Endodermal cell (in vitro differentiated cells): ENCODE results near the gene COL9A3. TPM values are rescaled to one million over a fixed set of nuclear protein-coding genes. Genes with fewer than 3 reads are reported as not detected.

ENCODE experiments used
- DNase-seq: peaks from one replicate; pipeline ENCODE4 v3.0.0-alpha.2; 2017
- H3K27ac ChIP-seq: 2 replicates; pipeline ENCODE4 v1.5.1; 2013; ENCODE audit warnings: mild to moderate bottlenecking, low read depth, low read length, moderate library complexity
- H3K27me3 ChIP-seq: 2 replicates; pipeline ENCODE4 v1.6.1; 2013; ENCODE audit warnings: mild to moderate bottlenecking, low read length, moderate library complexity; ENCODE audit not compliant: insufficient read depth, control insufficient read depth, poor library complexity, severe bottlenecking
- H3K36me3 ChIP-seq: 2 replicates; pipeline ENCODE4 v1.7.0; 2013; ENCODE audit warnings: mild to moderate bottlenecking, low read length, moderate library complexity; ENCODE audit not compliant: control insufficient read depth, insufficient read depth
- H3K4me1 ChIP-seq: one replicate; pipeline ENCODE4 v1.7.0; 2013; ENCODE audit warnings: low read length; ENCODE audit not compliant: control insufficient read depth, insufficient read depth
- H3K4me3 ChIP-seq: 2 replicates; pipeline ENCODE4 v1.5.1; 2013; ENCODE audit warnings: mild to moderate bottlenecking, low read length, moderate library complexity
- H3K9ac ChIP-seq: 2 replicates; pipeline ENCODE4 v1.6.1; 2013; ENCODE audit warnings: mild to moderate bottlenecking, low read length, moderate library complexity; ENCODE audit not compliant: poor library complexity, severe bottlenecking; ENCODE audit errors: extremely low read depth
- H3K9me3 ChIP-seq: 2 replicates; pipeline ENCODE4 v1.6.1; 2013; ENCODE audit warnings: mild to moderate bottlenecking, low read length, moderate library complexity; ENCODE audit not compliant: control insufficient read depth
- H3K27ac Mint-ChIP-seq: 2 replicates; pipeline ENCODE4 v1.8.0; 2020; ENCODE audit warnings: mixed read lengths
- H3K27me3 Mint-ChIP-seq: 2 replicates; pipeline ENCODE4 v1.8.0; 2021; ENCODE audit warnings: mild to moderate bottlenecking, mixed read lengths; ENCODE audit not compliant: insufficient read depth
- H3K36me3 Mint-ChIP-seq: 2 replicates; pipeline ENCODE4 v1.8.0; 2020; ENCODE audit warnings: low read depth, mixed read lengths
- H3K4me1 Mint-ChIP-seq: 2 replicates; pipeline ENCODE4 v1.8.0; 2020; ENCODE audit warnings: mixed read lengths
- H3K4me3 Mint-ChIP-seq: 2 replicates; pipeline ENCODE4 v1.8.0; 2020; ENCODE audit warnings: mild to moderate bottlenecking, moderate library complexity, mixed read lengths
- H3K9me3 Mint-ChIP-seq: 2 replicates; pipeline ENCODE4 v1.8.0; 2020; ENCODE audit warnings: mild to moderate bottlenecking, mixed read lengths
- CTCF ChIP-seq: fragments of 200-600 bp; sonication (generic); conservative IDR thresholded peaks from 2 replicates; pipeline ENCODE4 v1.5.0; 2021; ENCODE audit warnings: antibody characterized with exemption, mild to moderate bottlenecking
- WGBS, 2 experiments: methylation state at CpG; one replicate each; pipeline versions ENCODE4 v1.1.5 to v1.1.7; 2013; ENCODE audit warnings: missing lambda C conversion rate in 2 of 2, mixed read lengths in 1 of 2; ENCODE audit not compliant: insufficient coverage in 1 of 2, insufficient read length in 1 of 2; 5-methylcytosine and 5-hydroxymethylcytosine counted together
- total RNA-seq, 2 donors: library from RNA; stranded (reverse); fragmentation: NEBNext Ultra II Directional in 1 of 2; extraction: Animal tissue kit (Norgen Biotek cat#: 25700) in 1 of 2; gene quantifications; 2 replicates in 1 of 2; 3 replicates in 1 of 2; pipeline ENCODE4 v1.2.1, GENCODE V29; 2021

The COL9A3 gene
- total RNA-seq, 2 donors from 2014 or later: 48.9 to 133 TPM

- Histone ChIP-seq H3K27me3 (no peaks in the 10 kb centered on the region), H3K36me3 (peaks cover 16% of the 10 kb centered on the region), H3K4me1 (no peaks in the 10 kb centered on the region), H3K9ac (no peak overlapping the region), H3K4me3 (no peak overlapping the region), H3K9me3 (no peaks in the 10 kb centered on the region), H3K27ac (no peak overlapping the region)
- H3K27ac Mint-ChIP-seq: peak overlapping the region; percentile 64
- TF ChIP-seq CTCF: no peak
- peak overlapping the region; percentile 34 for H3K4me3 Mint-ChIP-seq
- H3K9me3 Mint-ChIP-seq: no peaks in the 10 kb centered on the region
- H3K27me3 Mint-ChIP-seq: no peaks in the 10 kb centered on the region
- DNase-seq: peak; percentile 74
- WGBS, 2 experiments: 88 to 95% methylated on average over 58 to 80 of the region's 80 CpGs
- peaks cover 5% of the 10 kb centered on the region for H3K4me1 Mint-ChIP-seq
- H3K36me3 Mint-ChIP-seq: peaks cover 11% of the 10 kb centered on the region
Measured at GRCh38 chr20:62879275-62880146, 62.7 kb downstream of the COL9A3 start.

- TF ChIP-seq CTCF: no peak
- peaks cover 16% of the 10 kb centered on the region for H3K36me3 ChIP-seq
- no peak overlapping the region for H3K9ac ChIP-seq
- no peaks in the 10 kb centered on the region for H3K27me3 ChIP-seq
- H3K4me1 Mint-ChIP-seq: peaks cover 5% of the 10 kb centered on the region
- H3K36me3 Mint-ChIP-seq: peaks cover 11% of the 10 kb centered on the region
- H3K4me3 ChIP-seq: no peak overlapping the region
- DNase-seq: no peak
- WGBS, 2 experiments: 95% methylated on average over 24 to 37 of the region's 37 CpGs
- H3K27ac Mint-ChIP-seq: no peak overlapping the region
- H3K9me3 Mint-ChIP-seq: no peaks in the 10 kb centered on the region
- no peaks in the 10 kb centered on the region for H3K4me1 ChIP-seq
- H3K9me3 ChIP-seq: no peaks in the 10 kb centered on the region
- no peak overlapping the region for H3K27ac ChIP-seq
- no peaks in the 10 kb centered on the region for H3K27me3 Mint-ChIP-seq
- H3K4me3 Mint-ChIP-seq: no peak overlapping the region
Measured at GRCh38 chr20:62880147-62880934, 63.5 kb downstream of the COL9A3 start.

GRCh38 chr20:62880935-62881661, 64.2 kb downstream of the COL9A3 start:
- H3K4me3 ChIP-seq: no peak overlapping the region
- H3K27ac ChIP-seq: no peak overlapping the region
- Mint-ChIP-seq H3K4me1 (peaks cover 5% of the 10 kb centered on the region), H3K27me3 (no peaks in the 10 kb centered on the region), H3K9me3 (no peaks in the 10 kb centered on the region), H3K27ac (peak overlapping the region; percentile 65), H3K36me3 (peaks cover 11% of the 10 kb centered on the region), H3K4me3 (no peak overlapping the region)
- no peaks in the 10 kb centered on the region for H3K9me3 ChIP-seq
- WGBS, 2 experiments: 95 to 97% methylated on average over 31 to 45 of the region's 45 CpGs
- peaks cover 19% of the 10 kb centered on the region for H3K36me3 ChIP-seq
- no peaks in the 10 kb centered on the region for H3K4me1 ChIP-seq
- H3K27me3 ChIP-seq: no peaks in the 10 kb centered on the region
- DNase-seq: no peak
- no peak for TF ChIP-seq CTCF
- H3K9ac ChIP-seq: no peak overlapping the region
